Measurements from ENCODE around the gene CFTR.
A peak's percentile ranks its signal among the peaks of the same experiment; 100 is the strongest.
"Not testable (repeated sequence)": the region's sequence is repeated elsewhere in the genome, so short reads cannot be mapped to it uniquely, and the experiment has no call there.

CFTR gene

DNA sequence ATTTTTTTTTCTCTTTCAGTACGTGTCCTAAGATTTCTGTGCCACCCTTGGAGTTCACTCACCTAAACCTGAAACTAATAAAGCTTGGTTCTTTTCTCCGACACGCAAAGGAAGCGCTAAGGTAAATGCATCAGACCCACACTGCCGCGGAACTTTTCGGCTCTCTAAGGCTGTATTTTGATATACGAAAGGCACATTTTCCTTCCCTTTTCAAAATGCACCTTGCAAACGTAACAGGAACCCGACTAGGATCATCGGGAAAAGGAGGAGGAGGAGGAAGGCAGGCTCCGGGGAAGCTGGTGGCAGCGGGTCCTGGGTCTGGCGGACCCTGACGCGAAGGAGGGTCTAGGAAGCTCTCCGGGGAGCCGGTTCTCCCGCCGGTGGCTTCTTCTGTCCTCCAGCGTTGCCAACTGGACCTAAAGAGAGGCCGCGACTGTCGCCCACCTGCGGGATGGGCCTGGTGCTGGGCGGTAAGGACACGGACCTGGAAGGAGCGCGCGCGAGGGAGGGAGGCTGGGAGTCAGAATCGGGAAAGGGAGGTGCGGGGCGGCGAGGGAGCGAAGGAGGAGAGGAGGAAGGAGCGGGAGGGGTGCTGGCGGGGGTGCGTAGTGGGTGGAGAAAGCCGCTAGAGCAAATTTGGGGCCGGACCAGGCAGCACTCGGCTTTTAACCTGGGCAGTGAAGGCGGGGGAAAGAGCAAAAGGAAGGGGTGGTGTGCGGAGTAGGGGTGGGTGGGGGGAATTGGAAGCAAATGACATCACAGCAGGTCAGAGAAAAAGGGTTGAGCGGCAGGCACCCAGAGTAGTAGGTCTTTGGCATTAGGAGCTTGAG is at the start of gene CFTR:
CFTR (plus strand) TSS at position 801 of the 830 bp plus-strand sequence. CDS start 70 bp downstream, outside the sequence.
- no peak for DNase-seq (ENCODE audit: low spot score)

DNA sequence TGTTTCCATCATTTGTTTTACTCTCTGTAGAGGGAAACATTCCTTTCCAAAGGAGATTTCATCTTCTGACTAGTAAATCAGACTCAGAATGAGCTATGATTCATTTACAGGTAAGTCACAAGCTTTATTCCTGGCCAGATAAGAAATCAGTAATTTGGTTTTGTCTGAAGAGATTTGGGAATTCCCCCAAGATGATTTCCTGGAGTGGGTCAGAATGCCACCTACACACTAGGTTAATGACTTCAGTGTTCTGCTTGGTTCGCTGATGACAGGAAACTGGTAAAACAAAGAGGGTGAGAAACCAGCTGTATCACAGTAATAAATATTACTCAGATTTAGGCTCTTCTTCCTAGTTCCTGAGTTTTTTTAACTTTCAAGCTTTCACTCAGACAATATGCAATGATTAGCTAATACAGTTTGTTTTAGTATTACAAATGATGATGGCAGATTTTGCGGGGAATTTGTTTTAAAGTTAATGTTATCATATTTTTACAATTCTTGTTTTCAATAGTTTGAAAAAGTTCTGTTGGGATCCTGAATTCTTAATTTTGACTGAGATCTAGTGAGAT is 44.3 kb upstream of the CFTR start:
- no peak for DNase-seq (ENCODE audit: low spot score)

DNA sequence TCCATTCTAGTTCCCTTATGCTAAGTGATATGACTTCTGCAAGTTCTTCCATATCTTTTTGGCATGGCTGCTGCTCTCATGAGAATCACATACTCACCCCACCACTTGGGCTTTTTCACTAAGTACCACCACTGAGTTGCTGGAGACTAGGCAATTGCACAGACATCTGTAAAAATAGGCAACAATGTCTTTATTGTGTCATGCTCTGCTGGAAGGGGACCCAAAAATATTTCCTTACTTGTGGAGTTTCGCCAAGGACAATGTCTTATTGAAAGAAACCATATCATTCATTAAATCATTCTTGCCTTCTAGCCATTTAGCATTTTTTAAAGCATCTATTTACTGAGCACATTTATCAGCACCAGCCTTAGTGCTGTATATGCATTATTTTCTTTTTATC is 35.2 kb upstream of the CFTR start:
- no peak for DNase-seq (ENCODE audit: low spot score)

DNA sequence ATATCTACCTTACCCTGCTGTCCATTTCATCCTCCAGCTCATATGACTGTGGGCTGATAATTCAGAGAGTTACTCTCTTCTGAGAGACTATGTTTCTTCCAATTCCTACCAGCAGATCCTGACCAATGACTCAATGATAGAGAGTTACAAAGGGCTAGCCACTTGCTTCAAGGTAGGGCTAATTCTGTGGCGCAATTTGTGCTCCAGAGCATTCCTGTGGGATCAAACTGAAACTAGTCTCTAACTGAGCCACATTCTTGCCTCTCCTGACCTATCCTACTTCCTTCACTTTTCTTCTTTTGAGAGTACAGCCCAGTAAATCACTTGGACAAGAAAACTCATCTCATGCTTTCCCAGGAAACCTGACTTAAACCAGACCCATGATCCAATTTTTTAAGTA is 34.6 kb upstream of the CFTR start:
- no peak for DNase-seq (ENCODE audit: low spot score)

DNA sequence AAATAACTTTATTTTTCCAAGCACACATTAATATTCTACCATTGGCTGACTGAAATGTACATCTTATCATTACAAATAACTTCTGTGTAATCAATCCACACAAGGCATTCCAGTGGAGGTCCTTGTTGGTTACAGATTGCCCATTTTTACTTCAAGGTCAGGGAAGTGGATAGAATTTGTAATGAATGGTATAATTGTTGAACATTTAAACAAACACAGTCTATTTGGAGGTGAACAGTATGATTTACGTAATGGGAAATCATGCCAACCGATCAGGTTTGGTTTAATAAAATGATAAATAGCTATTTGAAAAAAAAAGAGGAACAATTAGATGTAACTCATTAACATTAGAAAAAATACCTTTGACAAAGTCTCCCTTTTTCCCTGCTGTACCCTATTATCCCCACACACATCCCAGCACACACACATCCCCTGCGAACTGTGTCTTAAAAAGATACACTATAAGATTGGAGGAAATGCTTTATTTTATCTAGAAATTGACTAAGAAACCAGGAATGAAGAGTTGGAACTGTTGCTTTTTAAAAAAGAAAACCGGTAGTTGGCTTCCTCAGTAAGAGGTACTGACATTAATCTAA is 33.5 kb upstream of the CFTR start:
- DNase-seq (ENCODE audit: low spot score): no peak

DNA sequence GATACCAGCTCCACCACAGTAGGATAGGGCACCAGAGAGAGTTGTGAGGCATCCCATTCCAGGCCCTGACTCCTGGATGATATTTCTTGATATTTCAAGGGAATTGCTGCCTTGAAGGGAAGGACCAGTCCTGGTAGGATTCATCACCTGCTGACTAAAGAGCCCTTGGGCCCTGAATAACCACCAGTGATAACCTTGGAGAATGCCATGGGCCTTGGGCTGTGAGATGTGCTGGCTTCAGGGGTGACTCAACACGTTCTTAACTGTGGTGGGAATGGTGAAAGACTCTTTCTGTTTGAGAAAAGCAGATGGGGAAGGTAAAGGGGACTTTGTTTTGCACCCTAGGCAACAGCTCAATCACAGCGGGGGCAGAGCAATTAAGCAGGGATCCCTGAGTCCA is 31.2 kb upstream of the CFTR start:
- no peak for DNase-seq (ENCODE audit: low spot score)

DNA sequence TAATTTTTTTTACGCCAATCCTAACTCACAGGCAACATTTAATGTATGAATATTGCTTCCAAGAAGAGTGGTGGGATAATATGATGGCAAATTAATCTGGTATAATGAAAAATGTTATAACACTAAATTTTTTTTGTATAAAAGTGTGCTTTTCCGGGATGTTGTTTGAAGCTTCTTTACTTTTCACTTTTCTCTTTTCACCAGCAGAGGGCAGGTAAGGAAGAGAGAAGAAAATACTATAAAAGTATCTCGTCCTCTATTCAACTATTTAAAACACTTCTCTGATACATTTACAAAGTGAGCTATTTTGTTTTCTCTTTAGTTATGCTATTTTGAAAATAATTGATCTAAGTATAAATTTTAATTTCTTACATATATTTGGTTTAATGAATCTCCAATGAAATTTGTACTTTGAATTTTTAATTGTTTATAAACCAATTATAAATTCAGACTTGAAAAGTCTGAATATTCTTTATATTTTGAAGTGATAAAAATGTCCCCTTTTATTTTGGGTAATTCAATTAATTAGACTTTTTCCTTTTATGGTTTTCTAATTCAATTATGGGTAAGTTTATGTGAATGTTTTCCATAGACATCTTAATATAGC is 20.7 kb upstream of the CFTR start:
- DNase-seq (ENCODE audit: low spot score): peak; percentile 56

DNA sequence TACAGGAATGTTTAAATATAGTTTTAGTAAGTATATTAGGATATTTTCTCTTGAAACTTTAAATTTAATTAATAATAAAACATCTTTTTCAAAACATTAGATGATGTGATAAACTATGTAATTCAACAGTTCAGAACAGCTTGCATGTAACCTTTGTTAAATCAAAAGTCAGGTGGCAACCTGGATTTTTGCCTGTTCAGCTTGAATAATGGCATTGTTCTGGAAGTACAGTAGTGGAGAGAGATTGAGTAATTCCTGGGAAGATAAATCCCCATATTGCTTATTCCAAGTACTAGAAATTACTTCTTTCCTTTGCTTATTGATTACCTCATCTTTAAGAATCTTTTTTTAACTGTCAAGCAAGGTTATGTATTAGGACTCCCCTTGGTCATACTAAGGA is 20.1 kb upstream of the CFTR start:
- DNase-seq (ENCODE audit: low spot score): no peak

DNA sequence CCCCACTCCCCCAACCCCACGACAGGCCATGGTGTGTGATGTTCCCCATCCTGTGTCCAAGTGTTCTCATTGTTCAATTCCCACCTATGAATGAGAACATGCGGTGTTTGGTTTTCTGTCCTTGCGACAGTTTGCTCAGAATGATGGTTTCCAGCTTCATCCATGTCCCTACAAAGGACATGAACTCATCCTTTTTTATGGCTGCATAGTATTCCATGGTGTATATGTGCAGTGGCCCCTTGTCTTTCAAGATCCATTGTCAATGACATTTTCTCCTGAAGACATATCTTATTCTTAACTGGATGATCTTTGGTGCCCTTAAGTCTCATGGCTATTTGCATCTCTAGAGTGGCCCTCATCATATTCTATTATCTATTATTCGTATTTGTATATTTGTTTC is 19.0 kb upstream of the CFTR start:
- DNase-seq (ENCODE audit: low spot score): not testable (repeated sequence)

DNA sequence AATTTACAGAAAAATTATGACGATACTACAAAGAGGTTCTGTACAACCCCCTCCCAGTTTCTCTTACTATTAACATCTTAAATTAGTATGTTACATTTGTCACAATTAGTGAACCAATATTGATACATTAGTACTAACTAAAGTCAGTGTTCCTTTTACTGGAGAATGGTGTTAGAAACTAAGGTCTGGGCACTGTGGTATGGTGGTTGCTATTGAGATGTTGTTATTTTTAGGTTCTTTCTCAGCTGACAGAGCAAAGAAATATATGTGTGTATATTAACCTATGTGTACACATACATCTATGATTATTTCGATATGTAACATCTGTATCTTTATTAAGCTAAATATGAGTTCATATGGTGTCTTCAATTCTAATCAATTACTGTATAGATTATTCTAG is 11.7 kb upstream of the CFTR start:
- no peak for DNase-seq (ENCODE audit: low spot score)

DNA sequence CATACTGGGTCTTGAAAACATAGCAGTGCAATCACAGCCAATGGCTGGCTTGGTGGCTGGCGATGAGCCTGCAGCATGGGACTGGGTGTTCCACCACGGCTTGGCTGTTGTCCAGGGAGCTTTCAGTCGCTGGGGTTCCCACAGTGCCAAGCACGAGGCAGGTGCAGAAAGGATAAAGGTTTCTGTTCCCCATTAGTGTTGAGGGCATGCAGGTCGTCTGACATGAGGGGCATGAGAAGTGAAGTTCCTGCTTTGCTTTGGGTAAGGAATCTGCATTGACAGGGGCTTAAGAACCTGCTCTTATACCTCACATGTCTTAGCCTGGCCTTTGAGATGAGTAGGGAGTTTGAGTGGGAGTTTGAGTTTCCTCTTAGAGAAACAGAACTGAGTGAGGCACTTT is 9.0 kb upstream of the CFTR start:
- DNase-seq (ENCODE audit: low spot score): no peak

DNA sequence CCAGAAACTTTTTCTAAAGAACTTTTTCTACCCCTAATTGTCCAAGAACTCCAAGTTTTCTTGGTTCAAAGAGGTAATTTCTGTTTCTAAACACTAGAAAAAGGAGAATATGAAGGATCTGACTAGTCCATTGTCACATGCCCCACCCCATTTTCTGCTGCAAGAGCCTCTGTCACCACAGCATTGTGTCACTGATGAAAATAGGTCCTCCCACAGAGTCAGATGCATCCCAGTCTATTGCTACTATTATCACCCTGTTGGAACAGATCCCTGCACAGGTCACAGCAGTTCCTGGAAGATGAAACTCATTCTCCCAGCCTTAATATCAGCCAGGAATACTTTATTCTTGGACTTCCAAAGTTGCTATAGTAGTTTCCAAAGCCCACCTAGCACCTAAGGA is 7.5 kb upstream of the CFTR start:
- peak; percentile 19 for DNase-seq (ENCODE audit: low spot score)

DNA sequence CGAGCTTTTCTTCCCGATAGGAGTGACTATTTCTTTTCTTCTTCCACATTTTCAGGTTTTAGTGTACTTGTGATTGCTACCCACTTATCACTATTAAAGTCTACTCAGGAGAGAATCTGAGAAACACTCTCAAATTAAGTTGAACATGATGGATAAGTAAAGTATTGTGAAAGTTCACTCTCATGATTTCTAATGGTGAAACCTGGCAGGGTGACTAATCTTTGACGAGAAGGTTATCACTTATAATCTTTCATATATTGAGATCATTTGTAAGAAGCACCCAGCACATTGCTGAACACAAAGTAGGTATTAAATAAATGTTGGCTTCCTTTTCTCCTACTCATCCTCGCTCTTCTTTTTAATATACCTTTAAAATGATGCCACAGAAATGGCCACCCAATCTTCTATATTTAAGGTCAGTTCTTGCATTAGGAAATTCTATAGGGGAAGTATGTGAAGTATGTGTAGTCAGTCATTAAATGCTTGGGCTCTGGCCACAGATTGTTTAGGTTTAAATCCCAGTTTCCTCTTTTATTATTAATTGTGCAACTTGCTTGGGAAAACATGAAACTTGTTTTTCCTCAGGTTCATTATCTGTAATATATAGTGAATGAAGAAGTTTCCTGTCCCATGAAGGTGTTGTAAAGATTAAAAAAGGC is 3.1 kb upstream of the CFTR start:
- DNase-seq (ENCODE audit: low spot score): no peak

DNA sequence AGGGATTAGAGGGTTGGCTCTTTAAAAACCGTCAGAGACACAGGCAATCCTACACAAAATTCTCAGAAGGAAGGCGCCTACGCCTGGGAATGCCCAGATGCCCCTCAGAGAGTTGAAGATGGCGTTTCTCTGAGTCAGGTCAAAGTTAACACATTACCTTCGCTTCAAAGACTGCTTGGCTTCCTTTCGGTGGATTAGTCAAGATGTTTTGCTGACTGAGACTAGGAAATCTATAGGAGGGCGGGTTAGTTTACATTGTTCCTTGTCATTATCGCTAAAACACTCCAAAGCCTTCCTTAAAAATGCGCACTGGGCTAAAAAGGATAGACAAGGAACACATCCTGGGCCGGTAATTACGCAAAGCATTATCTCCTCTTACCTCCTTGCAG is 995 bp upstream of the CFTR start:
- no peak for DNase-seq (ENCODE audit: low spot score)

DNA sequence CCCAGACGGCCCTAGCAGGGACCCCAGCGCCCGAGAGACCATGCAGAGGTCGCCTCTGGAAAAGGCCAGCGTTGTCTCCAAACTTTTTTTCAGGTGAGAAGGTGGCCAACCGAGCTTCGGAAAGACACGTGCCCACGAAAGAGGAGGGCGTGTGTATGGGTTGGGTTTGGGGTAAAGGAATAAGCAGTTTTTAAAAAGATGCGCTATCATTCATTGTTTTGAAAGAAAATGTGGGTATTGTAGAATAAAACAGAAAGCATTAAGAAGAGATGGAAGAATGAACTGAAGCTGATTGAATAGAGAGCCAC is 184 bp downstream of the CFTR start:
- DNase-seq (ENCODE audit: low spot score): no peak

DNA sequence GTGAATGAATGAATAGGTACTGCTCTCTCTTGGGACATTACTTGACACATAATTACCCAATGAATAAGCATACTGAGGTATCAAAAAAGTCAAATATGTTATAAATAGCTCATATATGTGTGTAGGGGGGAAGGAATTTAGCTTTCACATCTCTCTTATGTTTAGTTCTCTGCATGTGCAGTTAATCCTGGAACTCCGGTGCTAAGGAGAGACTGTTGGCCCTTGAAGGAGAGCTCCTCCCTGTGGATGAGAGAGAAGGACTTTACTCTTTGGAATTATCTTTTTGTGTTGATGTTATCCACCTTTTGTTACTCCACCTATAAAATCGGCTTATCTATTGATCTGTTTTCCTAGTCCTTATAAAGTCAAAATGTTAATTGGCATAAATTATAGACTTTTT is 1.2 kb downstream of the CFTR start:
- DNase-seq (ENCODE audit: low spot score): no peak

DNA sequence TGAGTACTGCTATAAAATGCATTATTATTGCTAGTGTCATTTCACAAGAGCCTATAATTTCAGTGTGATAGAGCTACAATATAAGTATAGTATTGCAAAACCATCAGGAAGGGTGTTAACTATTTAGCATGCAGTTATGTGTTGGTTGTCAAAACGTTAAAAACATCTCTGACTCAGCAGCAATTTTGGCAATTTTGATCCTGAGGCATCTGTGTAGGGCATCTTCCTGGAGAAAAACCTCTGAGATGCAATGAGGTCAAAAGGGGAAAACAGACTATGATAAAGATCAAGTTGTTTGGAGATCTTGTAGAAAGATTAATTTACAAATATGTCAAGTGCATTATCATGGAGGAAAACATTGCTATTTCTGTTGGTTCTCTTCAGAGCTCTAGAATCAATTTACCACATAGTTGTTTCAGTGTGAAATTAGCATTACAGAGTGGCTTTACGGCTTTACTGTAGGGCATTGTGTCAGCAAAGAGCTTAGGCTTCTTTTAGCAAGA is 5.3 kb downstream of the CFTR start:
- DNase-seq (ENCODE audit: low spot score): no peak

DNA sequence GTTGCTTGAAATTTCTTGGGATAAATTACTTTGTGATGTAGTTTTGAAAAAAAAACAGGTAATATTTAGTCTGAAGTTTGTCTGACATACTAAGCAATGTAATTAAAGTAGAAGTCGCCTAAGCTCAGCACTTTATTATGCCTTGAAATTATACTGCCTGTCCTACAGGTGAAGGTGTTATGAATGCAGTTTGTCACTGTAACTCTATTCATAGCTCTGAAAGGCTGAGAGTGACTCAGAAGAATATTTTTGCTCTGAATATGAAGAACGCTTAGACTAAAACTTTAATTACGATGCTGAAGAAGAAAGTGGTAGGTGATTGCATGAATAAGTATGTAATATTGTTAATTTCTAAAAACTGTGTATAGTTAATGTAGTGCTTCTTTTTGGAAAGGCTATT is 9.2 kb downstream of the CFTR start:
- DNase-seq (ENCODE audit: low spot score): no peak

DNA sequence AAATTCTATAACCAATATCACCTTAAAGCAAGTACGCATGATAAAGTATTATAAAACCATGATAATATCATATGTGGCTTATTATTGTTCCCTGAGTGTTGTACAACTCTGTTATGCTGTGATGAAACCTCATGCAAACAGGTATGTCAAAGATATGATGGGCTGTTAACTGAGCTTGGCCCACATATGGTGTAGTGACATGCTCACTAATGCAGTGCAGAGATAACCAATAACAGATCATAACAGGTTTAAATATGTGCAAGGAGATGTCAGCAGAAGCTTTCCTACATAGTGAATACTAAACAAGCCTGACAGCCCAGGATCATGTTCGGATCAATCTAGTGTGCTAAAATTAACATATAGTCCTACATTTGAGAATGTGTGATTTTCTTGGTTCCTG is 9.6 kb downstream of the CFTR start:
- no peak for DNase-seq (ENCODE audit: low spot score)

DNA sequence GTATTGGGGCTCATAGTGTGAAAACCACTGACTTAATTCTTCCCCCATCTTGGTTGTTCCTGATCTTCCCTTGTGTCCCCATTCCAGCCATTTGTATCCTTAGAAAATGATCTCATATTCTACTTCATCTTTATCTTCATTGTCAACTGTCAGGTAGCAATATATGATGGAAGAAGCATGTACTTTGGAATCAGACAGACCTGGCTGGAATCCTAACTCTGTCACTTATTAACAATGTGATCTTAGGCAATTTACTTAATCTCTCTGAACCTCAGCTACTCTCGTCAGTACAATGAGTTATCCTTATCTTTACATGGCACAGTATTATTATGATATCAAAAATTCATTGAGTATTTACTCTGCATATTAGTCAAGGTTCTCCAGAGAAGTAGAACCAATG is 10.1 kb downstream of the CFTR start:
- no peak for DNase-seq (ENCODE audit: low spot score)

DNA sequence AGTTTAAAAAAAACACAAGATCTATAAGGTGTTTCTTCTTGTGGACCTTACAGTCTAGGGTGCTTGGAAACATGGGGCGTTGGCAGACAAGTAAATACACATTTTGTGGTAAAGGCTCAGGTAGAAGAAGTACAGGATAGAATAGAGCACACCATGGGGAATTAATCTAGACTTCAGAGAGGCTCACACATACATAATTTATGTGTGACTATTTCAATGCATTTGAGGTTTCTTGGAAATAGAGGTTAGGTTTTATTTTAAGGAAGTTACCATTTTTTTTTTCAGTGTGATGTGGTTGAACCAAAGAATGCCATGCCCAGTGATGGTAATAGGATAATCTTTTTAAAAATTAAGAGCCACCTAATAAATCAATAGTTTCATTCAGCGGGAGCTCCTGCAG is 12.8 kb downstream of the CFTR start:
- no peak for DNase-seq (ENCODE audit: low spot score)

DNA sequence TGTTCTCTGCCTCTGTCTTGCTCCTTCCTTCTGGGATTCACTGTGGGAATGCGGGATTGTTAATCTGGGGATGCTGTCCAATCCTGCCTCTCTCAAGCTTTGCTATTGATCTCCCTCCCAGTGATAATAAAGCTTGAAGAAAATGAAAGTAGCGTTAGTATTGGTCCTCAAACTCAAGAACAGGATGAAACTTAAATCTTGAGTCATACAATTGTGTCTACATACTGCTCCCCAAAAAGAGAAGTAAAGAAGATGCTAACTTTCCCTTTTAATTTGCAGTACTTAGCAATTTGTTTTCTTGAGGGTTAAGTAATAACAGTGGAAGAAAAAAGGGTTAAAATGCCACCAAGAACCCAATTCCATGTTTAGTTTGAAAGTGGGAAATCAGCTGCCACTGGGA is 13.6 kb downstream of the CFTR start:
- DNase-seq (ENCODE audit: low spot score): no peak

DNA sequence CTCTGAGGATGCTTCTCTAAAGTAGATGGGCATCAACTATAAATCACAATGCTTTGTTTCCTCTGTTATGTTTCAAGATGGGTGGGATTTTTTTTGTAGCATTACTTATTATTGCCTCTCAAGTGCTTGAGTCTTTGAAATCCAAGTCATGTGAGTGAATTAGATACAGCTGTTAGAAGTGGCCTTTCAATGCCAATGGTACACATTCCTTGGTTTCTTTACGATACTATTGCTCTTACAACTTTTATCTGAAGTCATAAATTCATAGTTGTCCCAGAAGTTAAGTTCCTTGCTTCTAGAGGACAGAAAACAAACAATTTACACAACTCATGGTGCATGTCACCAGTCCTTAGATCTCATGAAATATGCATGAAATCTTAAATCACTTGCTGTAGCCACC is 15.5 kb downstream of the CFTR start:
- no peak for DNase-seq (ENCODE audit: low spot score)
